GM13977 (cell line): ENCODE measurements around the gene SOST.
A peak's percentile ranks its signal among the peaks of the same experiment; 100 is the strongest.

Experiments used
- DNase-seq: peaks from one replicate; pipeline ENCODE4 v3.0.0; 2012; ENCODE audit warnings: low spot score
- CTCF ChIP-seq: IDR thresholded peaks from 2 replicates; pipeline ENCODE4 v1.5.1; 2012; ENCODE audit warnings: mild to moderate bottlenecking, control low read depth; ENCODE audit not compliant: insufficient read depth; ENCODE audit errors: extremely low read depth, missing control alignments
- in situ Hi-C: fragments of 300-500 bp; cut with MboI; formaldehyde crosslinking; loops from one replicate; pipeline ENCODE4 v1.12.0; 2022; ENCODE audit warnings: low sequenced_read_pairs, low pct_unique_long_range_greater_than_20kb, mixed read lengths, inconsistent platforms; ENCODE audit not compliant: unreplicated experiment

Gene SOST

GRCh38 chr17:43768943-43769342 lies 10.4 kb upstream of the SOST start:
- TF ChIP-seq CTCF: no peak
- in situ Hi-C loops: no loop called here
- DNase-seq: no peak

GRCh38 chr17:43768382-43768781 lies 9.8 kb upstream of the SOST start:
- no peak for DNase-seq
- no peak for TF ChIP-seq CTCF
- in situ Hi-C loops: no loop called here

GRCh38 chr17:43767713-43768059 lies 9.1 kb upstream of the SOST start:
- in situ Hi-C loops: no loop called here
- no peak for TF ChIP-seq CTCF
- no peak for DNase-seq

GRCh38 chr17:43767053-43767712 lies 8.6 kb upstream of the SOST start:
- TF ChIP-seq CTCF: no peak
- in situ Hi-C loops: no loop called here
- no peak for DNase-seq

GRCh38 chr17:43766413-43767052 lies 7.9 kb upstream of the SOST start:
- DNase-seq: no peak

GRCh38 chr17:43760254-43760852 lies 1.8 kb upstream of the SOST start:
- in situ Hi-C loops: loop anchor here (5.0 kb wide), 1 partner anchor 63 kb away; no protein-coding TSS in a partner anchor
- TF ChIP-seq CTCF: peak; percentile 99
- DNase-seq: peak; percentile 92

More at GRCh38 chr17:43766413-43767052, 7.9 kb upstream of the SOST start:
- in situ Hi-C loops: no loop called here
- TF ChIP-seq CTCF: peak; percentile 83
